Fibroblast of gingiva (primary cell): ENCODE measurements around the gene NUBPL.
"Not testable (repeated sequence)": the region's sequence is repeated elsewhere in the genome, so short reads cannot be mapped to it uniquely, and the experiment has no call there.

Source experiments
- DNase-seq: peaks from one replicate; pipeline ENCODE4 v3.0.0-alpha.2; 2011; ENCODE audit warnings: low read depth

NUBPL gene

DNA sequence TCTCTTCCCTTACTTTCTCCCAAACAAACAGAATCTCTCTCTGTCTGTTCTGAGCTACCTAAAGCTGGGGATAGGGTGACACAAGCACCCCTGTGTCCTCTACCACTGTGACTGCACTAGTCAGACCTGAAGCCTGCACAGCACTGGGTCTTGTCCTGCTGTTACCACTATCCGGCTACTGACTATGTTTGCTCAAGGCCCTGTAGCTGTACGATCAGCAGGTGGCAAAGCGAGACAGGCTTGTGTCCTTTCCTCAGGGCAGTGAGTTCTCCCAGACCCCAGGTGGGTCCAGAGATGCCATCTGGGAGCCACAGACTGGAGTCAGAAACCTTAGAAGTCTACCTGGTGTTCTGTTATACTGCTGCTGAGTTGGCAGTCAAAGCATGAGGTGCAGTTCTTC lies 116.4 kb downstream of the NUBPL start:
- DNase-seq: no peak

DNA sequence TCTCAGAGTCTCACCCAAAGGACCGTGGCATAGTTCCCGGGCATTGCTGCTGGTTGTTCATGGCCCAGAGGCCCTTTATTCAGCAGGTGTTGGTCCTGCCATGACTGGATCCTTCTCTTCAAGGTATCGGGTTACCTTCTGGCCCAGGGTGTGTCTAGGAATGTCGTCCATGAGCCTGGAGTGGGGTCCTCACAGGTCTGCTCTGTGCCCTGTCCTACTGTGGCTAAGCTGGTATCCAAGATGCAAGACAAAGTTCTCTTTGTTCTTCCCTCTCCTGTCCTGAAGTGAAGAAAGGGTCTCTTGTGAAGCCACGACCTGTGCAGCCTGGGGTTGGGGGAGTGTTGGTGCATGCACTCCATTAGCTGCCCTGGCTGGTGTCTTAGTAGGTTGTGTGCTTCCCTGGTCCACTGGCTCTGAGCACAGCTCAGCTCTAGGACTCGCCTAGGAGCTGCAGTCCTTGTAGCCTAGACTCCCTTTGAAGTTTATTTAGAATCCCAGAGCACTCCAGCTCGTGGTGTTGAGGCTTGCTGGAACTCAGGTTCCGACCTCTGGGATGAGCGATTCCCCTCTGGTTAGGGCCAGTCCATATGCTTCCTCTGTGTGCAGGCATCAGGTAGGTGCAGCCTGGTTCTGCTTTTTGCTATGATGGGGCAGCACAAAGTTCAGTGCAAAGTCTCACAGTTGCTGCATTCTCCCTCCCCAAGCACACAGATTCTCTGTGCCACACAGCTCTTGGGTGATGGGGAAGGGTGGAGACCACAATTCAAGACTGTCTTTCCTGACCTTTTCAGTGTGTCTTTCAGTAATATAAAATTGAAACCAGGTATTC lies 117.4 kb downstream of the NUBPL start:
- no peak for DNase-seq

DNA sequence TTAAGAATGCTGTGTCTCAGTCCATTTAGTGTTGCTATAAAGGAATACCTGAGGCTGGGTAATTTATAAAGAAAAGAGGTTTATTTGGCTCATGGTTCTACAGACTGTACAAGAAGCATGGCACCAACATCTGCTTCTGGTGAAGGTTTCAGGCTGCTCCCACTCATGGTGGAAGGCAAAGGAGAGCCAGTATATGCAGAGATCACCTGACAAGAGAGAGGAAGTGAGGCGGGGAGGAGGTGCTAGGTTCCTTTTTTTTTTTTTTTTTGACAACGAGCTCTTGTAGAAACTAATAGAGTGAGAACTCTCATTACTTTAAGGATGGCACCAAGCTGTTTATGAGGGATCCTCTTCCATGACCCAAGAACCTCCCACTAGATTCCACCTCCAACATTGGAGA lies 121.6 kb downstream of the NUBPL start:
- DNase-seq: no peak

DNA sequence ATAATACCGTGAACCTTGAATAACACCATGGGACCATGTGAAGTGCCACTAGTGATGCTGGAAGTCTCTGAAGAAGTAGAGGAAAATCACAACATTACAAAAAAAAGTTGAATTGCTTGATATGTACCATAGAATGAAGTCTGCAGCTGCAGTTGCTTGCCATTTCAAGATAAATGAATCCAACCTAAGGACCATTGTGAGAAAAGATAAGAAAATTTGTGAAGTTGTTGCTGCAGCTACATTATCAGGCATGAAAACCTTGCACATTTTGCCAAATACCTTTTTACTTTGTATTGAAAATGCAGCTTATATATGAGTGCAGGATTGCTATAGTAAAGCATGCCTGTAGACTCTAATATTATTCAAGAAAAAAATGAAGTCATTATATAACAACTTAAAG lies 126.5 kb downstream of the NUBPL start:
- DNase-seq: no peak

DNA sequence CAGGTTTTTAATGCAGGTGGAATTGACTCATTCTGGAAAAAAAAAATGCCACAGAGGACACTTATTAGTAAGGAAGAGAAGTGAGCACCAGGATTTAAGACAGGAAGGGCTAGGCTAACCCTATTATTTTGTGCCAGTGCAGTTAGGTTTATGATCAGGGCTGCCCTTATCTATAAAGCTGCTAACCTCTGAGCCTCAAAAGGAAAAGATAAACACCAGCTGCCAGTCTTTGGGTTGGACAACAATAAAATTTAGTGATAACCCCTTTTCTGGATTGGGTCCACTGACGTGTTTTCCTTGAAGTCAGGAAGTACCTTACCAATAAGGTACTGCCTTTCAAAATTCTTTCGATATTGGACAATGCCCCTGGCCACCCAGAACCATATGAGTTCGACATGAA lies 128.9 kb downstream of the NUBPL start:
- DNase-seq: no peak

DNA sequence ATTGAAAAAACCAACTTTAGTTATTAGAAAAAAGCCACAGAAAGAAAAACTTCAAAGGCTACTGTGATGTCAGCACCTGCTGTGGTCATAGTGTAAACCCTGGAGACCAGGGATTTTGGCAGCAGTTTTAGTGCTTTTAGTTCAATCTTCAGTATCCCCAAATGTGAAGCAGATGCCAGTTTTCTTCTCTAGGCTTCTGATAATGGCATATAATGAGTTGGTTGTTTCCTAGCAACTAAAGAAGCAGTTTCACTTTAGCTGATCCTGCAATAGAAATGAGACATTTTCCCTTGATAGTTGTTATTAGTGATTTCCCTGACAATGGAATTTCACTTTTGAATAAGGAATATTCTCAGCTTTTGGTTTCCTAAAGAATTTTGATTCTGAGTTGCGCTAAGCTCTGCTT lies 131.2 kb downstream of the NUBPL start:
- DNase-seq: peak; percentile 44

DNA sequence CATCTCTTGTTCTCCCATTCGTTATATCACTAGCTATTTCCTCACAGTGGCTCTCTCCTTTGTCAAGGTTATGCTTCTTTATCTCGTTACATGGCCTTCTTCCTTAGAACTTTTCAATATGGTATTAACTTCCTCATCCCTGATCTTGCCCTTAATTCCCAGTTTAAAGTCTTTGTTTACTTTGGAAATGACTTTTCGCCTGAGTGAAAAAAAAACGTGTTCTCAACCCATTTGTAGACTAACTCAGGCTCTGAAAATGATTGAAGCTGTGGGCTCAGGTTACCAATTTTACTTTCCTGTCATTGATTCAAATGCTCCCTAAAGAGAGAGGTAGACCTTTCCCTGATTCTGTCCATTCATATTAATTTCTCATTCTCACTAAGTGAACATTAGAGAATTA lies 135.2 kb downstream of the NUBPL start:
- DNase-seq: no peak

DNA sequence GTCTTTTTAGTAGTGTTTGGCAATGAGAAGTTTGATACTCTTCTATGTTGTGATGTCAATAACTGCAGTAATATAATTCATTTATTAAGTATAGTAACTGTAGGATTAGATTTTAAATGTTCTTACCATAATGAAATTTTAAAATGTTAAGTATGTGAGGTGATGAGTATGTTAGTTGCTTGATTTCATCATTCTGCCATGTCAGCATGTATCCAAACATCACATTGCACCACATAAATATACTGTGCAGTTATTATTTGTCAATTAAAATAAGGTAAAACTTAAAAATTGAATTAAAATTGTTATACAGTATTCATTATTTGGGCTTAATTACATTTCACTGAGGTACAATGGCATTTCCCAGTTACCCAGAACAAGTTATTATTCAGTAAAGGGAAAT lies 138.6 kb downstream of the NUBPL start:
- no peak for DNase-seq

DNA sequence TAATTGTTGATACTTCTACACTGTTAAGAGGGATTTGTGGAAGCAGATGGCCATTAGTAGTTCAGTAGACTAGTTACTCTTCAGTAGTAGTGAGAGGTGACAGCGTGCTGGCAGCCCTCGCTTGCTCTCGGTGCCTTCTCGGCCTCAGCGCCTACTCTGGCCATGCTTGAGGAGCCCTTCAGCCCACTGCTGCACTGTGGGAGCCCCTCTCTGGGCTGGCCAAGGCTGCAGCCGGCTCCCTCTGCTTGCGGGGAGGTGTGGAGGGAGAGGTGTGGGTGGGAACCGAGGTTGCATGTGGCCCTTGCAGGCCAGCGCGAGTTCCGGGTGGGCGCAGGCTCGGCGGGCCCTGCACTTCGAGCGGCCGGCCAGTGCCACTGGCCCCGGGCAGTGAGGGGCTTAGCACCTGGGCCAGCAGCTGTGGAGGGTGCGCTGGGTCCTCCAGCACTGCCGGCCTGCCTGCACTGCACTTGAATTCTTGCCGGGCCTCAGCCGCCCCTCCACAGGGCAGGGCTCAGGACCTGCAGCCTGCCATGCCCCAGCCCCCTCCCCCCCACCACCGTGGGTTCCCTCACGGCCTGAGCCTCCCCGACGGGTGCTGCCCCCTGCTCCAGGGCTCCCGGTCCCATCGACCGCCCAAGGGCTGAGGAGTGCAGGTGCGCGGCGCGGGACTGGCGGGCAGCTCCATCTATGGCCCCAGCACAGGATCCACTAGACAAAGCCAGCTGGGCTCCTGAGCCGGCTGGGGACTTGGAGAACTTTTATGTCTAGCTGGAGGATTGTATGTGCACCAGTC lies 139.3 kb downstream of the NUBPL start:
- no peak for DNase-seq

DNA sequence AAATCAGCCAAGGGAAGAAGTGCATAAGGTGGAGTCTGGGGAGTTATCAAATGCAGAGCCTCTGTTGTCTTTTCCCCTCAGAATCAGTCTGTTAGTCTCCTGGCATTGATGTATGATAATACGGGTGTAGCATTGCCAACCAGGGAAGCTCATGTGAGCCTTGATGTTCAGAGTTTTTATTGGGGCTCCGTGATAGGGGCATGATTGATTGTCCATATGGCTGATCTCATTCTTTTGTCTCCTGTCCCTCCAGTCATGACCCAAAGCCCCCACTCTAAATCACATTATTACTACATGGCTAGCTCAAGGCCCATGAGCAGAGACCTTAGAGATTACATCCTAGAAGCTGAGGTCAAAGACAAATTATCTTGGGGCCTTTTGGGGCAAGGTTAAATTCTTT lies 140.9 kb downstream of the NUBPL start:
- DNase-seq: no peak

DNA sequence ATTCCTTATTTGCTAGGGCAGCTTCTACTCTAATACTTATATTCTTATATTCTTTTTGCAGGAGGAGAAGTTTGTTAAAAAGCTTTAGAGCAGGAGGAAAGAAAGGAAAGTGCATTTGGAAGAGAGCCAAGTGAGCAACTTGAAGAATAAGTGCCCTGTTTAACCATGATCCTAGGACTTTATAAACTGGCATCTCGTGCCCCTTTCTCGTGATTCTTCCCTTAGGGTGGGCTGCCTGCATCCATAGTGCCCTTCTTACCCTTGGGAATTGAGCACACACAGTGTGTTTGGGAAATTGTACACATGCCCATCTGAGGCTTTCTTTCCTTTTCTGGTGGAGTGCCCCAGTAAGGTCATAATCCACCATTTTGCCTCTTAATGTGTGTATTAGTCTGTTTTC lies 141.9 kb downstream of the NUBPL start:
- no peak for DNase-seq

DNA sequence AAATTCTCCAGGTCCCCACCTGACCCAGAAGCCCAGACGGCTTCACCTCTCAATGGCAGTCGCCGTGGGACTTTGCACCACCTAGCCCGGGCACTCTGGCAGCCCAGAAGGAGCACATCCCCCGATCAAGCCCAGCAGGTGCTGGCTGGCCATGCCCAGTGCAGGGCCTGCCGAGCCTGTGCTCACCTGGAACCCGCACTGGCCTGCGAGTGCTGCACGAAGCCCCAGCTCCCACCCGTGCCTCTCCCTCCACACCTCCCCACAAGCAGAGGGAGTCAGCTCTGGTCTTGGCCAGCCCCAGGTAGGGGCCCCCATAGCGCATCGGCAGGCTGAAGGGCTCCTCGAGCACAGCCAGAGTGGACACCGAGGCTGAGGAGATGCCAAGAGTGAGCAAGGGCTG lies 144.5 kb downstream of the NUBPL start:
- DNase-seq: no peak

DNA sequence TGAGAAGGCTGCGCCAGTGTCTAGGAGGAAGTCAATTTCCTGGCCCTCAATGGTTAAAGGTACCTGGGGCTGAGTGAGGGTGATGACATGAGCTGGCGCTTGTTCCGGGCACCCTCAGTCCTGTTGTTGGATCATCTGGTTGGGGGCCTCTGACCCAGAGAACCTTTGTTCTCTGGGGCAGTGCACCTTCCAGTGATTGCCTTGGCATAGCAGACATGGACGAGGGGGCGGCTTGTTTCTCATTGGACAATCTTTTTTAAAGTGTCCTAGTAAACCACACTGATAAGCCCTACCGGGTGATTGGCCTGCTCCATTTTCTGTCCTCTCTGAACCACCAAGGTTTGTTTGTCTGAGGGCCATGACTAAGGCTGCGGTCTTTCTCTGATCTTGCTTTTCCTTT lies 147.5 kb downstream of the NUBPL start:
- not testable (repeated sequence) for DNase-seq

DNA sequence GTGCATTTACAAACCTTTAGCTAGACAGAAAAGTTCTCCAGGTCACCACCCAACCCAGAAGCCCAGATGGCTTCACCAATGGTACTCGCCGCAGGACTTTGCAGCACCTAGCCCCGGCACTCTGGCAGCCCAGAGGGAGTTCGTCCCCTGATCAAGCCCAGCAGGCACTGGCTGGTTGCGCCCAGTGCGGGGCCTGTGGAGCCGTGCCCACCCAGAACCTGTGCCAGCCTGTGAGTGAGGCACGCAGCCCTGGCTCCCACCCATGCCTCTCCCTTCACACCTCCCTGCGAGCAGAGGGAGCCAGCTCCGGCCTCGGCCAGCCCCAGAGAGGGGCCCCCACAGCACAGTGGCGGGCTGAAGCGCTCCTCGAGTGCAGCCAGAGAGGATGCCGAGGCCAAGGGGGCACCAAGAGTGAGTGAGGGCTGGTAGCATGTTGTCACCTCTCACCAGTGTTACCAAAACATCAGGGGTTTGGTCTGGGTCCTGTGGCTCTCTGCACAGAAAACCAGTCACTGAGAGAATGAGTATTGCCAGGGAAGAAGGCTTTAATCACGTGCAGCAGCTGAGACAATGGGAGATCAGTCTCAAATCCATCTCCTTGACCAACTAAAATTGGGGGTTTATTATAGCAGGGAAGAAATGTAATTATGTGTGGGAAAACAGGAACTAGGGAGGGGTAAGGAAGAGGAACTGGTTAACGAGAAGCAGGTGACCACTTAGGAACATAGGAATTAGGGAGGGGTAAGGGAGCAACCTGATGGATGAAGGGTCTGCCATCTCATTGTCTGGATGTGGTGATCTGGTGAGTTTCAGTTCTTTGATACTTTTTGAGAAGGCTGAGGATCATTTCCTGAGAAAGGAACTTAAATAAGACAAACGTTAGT lies 151.3 kb downstream of the NUBPL start:
- DNase-seq: no peak

DNA sequence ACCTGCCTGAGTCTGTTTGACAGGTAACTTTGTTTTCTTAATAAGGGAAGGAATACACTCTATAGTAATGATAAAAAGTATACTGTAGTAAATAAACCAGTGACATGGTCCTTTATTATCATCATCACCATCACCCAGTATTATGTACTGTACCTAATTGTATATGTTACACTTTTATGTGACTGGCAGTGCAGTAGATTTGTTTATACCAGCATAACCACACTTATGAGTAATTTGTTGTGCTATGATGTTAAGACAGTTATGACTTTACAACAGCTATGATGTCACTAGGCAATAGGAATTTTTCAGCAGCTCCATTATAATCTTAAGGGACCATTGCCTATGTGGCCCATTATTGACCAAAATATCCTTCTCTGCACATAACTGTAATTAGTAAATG lies 155.0 kb downstream of the NUBPL start:
- DNase-seq: no peak

DNA sequence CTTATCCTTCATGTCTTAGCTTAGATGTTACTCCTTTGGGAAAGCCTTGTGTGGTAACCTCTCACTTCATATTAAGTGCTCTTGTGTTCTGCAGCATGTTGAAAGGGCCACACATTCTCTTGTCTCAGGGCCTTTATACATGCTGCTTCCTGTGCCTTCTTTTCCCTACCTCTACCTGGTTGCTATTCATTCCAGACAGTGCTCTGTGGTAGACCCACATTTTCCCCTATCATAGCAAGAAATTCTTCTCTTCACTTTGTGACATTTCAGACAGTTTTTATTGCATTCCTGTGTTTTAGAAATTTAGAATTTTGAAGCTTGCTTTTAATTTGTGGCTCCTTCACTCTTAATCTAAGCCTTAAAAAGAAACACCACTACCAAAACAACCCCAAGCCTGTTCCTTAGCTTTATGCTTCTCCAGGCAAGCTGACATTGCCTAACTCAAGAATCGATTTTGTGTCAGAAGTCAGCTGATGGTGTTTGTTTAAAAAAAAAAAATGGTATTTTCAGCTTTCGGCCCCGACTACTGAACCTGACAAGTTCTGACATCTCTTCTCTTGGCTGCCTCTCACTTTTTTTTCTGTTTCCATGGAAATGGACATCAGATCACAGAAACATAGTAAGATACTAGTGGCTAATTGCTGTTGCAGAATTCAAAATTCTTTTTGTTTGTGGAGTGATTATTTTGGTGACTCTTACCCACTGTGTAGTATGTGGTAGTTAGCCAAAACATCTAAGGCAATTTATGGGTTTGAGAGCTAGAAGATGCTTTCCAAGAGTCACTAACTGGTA lies 156.3 kb downstream of the NUBPL start:
- peak; percentile 6 for DNase-seq

DNA sequence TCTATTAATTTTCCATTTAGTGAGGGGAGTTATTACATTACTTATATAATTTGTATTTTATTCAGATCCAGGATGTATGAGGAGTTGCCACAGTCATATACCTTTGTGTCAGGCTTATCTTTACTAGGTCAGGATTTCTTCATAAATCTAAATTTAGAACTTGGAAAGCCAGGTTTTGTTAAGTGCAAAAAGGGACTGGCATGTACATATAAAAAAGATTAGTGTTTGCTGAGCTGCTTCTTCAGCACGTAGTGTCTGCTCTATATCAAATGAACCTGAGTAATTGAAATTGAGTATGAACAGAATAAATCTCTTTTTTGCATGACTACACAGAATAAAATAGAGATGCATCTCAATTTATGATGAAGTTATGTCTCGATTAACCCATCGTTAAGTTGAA lies 157.4 kb downstream of the NUBPL start:
- DNase-seq: no peak

DNA sequence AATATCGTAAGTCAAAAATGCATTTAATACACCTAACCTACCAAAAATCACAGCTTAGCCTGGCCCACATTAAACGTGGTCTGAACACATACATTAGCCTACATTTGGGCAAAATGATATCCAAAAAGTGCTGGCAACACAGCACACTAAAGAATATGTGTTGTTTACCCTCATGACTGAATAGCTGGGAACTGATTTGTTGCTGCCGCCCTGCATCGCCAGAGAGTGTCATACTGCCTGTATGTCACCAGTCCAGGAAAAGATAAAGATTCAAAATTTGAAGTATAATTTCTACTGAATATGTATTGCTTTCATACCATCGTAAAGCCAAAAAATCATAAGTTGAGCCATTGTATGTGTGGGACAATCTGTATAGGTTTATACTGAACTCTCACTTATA lies 157.8 kb downstream of the NUBPL start:
- DNase-seq: no peak

DNA sequence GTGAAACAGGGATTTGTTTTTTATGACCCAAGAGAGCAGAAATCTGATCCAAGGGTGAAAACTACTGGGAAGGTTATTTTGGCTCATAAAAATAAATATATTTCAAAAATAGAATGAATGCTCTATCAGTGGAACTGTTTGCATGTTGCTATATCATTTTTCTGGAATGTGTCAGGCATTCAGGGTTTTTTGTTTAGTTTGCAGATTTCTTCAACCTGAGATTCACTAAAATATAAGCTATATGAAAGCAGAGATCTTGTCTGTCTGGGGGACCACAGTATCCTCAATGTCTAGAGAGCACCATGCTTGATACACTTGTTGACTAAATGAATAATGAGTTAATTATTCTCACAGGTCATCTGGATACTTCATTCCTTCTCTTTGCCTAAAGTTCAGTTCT lies 165.1 kb downstream of the NUBPL start:
- DNase-seq: no peak

DNA sequence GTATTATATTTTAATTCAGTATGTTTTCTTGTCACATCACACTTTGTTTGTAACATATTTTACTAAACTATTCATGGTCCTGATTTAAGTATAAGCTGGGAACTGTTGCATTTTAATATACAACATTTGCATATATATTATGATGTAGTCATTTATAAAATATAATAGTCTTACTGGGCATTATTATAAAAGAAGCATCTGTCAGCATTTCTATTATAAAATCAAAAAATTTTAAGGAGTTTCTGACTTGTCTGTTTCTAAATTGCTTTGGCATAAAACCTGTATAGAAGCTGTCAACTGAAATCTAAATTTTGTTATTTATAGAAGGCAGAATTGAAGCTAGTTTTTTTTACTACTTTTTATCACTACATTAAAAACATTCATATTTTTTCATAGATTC lies 166.6 kb downstream of the NUBPL start:
- no peak for DNase-seq

DNA sequence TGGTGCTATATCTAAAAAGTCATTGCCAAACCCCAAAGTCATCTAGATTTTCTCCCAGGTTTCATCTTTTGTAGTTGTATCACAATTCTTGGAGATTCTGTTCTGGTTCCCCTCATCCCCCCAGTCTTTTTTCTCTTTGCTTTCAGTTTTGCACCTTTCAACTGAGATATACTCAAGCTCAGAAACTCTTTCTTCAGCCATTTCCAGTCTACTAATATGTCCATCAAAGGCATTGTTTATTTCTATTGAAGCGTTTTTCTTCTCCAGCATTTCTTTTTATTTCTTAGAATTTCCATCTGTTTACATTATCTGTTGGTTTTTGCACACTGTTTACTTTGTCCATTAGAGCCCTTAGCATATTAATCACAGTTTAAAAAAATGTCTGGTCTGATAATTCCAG lies 179.5 kb downstream of the NUBPL start:
- no peak for DNase-seq

DNA sequence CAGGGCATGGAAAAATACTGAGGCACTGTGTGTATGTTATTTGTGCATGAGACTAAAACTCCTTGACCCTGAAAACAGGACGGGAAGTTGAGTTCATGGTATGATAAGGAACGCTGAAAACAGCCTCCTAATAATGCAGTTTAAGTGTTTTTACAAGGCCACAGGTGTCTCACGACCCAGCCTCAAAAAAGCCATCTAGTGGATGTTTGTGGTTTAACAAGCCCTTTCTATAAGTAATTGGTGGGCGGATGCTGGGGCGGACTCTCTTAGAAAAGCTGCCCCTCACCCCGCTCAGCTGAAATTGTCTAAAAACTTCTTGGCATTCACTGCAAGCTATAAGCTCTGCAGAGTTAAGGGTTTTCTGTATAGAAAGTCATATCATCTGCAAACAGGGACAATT lies 184.5 kb downstream of the NUBPL start:
- DNase-seq: no peak
